Activated CD4-positive, alpha-beta T cell treated with anti-CD3 and anti-CD28 coated beads, Interleukin-2, amount 50 U/mL, for 24 hours (primary cell): ENCODE results near the gene GOPC.
"Not testable (repeated sequence)": the region's sequence is repeated elsewhere in the genome, so short reads cannot be mapped to it uniquely, and the experiment has no call there.

Experiments used
- DNase-seq, 2 donors: peaks; one replicate each; pipeline ENCODE4 v3.0.0-alpha.2; 2020; ENCODE audit warnings: low read depth in 1 of 2, low spot score in 1 of 2

Gene GOPC

GRCh38 chr6:117602151-117602898, at the start of gene GOPC:
Gene GOPC (minus strand): TSS chr6:117602511. CDS start chr6:117602288, 223 bp downstream.
- peak; percentile 78 to 91 for DNase-seq

DNA sequence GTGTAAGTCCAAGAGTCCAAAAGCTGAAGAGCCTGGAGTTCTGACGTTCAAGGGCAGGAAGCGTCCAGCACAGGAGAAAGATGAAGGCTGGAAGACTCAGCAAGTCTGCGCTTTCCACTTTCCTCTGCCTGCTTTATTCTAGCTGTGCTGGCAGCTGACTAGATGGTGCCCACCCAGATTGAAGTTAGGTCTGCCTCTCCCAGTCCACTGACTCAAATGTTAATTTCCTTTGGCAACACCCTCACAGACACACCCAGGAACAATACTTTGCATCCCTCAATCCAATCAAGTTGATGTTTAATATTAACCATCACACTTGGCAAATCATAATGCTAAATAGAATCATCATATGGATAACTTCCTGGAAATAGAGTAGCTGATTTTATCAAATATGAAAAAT, 49.7 kb upstream of the GOPC start:
- DNase-seq, result not testable (repeated sequence)

GRCh38 chr6:117642976-117643375, 40.7 kb upstream of the GOPC start:
- no peak for DNase-seq

- DNase-seq, result no peak
Observed at GRCh38 chr6:117637770-117638169, 35.5 kb upstream of the GOPC start.

GRCh38 chr6:117629119-117629660, 26.9 kb upstream of the GOPC start:
- no peak for DNase-seq

DNA sequence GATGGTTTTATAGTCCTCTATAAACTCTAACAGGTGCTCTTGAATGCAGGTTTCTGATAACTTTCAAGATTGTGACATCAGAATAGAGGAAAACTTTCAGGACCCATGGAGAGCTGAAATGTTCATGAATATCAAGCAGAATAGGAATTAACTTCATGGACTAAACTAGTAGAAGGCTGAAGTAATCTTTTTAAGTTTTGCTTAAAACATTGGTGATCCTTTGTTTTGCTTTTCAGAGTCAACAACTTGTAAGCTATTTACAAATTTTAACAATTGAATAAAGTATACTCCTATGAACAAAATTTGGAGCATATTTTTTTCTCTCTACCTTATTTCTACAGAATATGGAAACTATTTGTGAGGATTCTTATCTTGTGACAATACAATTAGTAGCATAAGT, 25.2 kb upstream of the GOPC start:
- no peak for DNase-seq

GRCh38 chr6:117624869-117625481, 22.7 kb upstream of the GOPC start:
- no peak for DNase-seq

GRCh38 chr6:117619178-117619577, 16.9 kb upstream of the GOPC start:
- no peak for DNase-seq

- DNase-seq, result no peak
Observed at GRCh38 chr6:117617210-117618035, 15.1 kb upstream of the GOPC start.

DNA sequence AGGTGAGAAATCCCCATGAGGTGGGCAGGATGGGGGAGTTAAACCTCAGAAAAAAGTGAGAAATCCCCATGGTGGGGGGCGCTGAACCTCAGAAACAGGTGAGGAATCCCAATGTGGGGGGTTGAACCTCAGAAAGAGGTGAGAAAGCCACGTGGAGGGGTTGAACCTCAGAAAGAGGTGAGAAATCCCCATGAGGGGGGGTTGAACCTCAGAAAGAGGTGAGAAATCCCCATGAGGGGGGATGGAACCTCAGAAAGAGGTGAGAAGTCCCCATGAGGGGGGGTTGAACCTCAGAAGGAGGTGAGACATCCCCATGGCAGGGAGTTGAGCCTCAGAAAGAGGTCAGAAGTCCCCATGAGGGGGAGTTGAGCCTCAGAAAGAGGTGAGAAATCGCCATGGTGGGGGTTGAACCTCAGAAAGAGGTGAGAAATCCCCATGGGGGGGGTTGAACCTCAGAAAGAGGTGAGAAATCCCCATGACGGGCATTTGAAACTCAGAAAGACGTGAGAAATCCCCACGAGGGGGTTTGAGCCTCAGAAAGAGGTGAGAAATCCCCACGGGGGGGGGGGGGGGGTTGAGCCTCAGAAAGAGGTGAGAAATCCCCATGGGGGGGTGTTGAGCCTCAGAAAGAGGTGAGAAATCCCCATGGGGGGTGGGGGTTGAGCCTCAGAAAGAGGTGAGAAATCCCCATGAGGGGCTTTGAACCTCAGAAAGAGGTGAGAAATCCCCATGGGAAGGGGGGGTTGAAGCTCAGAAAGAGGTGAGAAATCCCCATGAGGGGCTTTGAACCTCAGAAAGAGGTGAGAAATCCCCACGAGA, 14.3 kb upstream of the GOPC start:
- peak in 1 of 2 donors; percentile 36 for DNase-seq

DNA sequence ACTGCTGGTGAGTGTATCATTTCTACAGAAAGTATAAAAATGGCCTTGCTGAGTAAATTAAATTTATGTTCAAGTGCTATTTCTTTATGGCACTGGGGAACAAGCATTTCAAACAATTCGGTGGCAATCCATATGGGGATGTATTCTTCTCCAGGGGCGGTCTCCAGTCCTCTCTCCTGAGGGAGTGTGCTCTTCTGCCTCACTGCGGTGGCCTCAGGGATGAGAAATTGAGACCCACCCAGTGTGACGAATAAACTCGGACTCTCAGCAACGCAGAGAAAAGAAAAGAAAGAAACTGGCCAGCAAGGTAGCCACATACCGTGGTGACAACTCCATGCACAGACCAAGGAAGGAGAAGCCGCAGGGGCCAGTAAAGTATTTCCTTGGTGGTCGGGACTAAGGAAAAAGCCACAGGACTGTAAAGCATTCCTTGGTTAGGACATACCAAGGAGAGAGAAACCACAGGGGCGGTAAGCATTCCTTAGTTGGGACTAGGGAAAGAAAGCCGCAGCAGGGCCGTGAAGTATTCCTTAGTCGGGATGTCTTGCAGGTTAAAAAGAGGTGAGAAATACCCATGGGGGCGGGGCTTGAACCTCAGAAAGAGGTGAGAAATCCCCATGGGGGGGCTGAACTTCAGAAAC, 13.6 kb upstream of the GOPC start:
- DNase-seq, result no peak

DNA sequence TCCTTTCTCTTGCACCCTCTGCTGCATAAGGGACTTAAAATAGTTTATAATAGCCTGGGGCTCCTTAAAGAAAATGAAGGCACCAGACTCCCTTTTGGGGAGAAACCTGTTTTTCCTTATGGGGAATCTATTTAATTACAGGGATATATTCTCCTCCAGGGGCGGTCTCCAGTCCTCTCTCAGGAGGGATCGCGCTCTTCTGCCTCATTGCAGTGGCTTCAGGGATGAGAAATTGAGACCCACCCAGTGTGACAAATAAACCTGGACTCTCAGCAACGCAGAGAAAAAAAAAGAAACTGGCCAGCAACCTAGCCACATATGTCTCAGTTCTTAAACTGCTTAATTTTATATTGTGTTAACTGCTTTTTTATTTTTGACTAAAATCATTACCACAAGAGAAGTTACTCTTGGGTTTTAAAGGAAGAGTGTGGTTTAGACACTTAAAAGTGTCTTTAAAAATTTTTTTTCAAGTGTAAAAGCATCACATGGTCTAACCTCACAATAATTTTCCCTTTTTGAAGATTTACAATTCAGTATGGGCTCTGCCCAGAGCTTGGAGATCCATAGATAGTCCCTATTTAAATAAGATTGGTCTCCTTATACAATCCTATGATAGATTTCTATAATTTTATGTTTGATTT, 11.7 kb upstream of the GOPC start:
- DNase-seq, result no peak

DNA sequence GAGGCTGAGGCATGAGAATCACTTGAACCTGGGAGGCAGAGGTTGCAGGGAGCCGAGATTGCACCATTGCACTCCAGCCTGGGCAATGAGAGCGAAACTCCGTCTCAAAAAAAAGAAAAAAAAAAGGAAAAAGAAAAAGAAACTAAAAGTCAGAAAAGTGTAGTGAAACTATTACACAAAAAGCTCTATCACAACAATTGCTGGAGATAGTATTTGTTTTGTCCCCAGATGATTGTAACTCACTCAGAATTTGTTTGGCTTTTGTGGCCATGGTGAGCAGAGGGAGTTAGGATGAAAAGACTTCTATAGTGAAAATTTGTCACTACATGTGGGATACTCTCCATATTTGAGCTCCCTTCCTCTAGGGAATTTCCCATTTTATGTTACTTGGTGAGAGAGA, 5.2 kb upstream of the GOPC start:
- no peak for DNase-seq

GRCh38 chr6:117605169-117605826, 3.0 kb upstream of the GOPC start:
- peak in 1 of 2 donors; percentile 47 for DNase-seq

DNA sequence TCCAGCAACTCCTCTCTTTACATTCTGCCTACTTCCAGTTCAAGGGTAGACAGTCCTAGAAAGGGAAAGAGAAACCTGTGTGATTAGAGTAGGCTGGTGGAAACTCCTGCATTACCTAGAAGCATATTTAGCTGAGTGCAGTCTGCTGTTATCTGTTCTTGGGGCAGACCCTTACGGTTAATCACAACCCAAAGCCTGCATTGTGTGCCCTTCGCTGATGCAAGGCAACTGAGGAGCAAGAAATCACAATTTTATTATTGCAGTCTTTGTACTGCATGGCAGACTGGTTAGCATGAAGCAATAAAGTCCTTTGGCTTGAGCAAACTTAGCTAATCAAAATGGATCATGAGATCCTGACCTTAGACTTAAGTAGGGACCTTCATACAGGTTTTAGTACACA, 1.5 kb upstream of the GOPC start:
- DNase-seq, result no peak

GRCh38 chr6:117602899-117603588, 733 bp upstream of the GOPC start:
- DNase-seq, result no peak

- no peak for DNase-seq
Observed at GRCh38 chr6:117601811-117602150, 530 bp downstream of the GOPC start.

- DNase-seq, result no peak
Observed at GRCh38 chr6:117600008-117600743, 2.1 kb downstream of the GOPC start.
